VCaP (cell line): ENCODE measurements around the gene DNAJC15.

Experiments
- H3K27ac ChIP-seq: fragments of 450-650 bp; 2 replicates; pipeline ENCODE4 v1.5.1; 2017
- TF ChIP-seq, protein P1 (sequence below): fragments of 450-650 bp; conservative IDR thresholded peaks from 2 replicates; pipeline ENCODE4 v1.5.1; 2017; ENCODE audit warnings: mild to moderate bottlenecking, moderate library complexity

The DNAJC15 gene

DNA sequence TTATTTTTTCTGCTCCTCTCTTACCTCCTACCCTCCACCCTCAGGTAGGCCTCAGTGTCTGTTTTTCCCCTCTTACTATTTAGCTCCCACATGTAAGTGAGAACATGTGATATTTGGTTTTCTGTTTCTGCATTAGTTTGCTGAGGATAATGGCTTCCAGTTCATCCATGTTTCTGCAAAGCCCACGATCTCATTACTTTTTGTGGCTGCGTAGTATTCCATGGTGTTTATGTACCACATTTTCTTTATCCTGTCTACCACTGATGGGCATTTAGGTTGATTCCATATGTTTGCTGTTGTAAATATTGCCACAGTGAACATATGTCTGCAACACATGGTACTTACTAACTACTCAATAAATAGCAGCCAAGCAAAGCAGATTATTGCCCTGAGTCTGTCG, 56.8 kb downstream of the DNAJC15 start:
- TF ChIP-seq, protein P1, sequence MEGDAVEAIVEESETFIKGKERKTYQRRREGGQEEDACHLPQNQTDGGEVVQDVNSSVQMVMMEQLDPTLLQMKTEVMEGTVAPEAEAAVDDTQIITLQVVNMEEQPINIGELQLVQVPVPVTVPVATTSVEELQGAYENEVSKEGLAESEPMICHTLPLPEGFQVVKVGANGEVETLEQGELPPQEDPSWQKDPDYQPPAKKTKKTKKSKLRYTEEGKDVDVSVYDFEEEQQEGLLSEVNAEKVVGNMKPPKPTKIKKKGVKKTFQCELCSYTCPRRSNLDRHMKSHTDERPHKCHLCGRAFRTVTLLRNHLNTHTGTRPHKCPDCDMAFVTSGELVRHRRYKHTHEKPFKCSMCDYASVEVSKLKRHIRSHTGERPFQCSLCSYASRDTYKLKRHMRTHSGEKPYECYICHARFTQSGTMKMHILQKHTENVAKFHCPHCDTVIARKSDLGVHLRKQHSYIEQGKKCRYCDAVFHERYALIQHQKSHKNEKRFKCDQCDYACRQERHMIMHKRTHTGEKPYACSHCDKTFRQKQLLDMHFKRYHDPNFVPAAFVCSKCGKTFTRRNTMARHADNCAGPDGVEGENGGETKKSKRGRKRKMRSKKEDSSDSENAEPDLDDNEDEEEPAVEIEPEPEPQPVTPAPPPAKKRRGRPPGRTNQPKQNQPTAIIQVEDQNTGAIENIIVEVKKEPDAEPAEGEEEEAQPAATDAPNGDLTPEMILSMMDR: no peak
- H3K27ac ChIP-seq: no peak overlapping the region

DNA sequence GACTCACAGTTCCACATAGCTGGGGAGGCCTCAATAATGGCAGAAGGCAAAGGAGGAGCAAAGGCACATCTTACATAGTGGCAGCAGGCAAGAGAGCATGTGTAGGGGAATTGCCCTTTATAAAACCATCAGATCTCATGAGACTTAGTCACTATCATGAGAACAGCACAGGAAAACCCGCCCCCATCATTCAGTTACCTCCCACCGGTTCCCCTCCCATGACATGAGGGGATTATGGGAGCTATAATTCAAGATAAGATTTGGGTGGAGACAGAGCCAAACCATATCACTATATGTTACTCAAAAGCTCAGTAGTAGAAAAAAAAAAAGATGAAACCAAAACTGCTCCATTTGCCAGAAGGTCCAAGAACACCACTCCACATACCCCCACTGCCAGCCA, 58.5 kb downstream of the DNAJC15 start:
- TF ChIP-seq, protein P1: no peak
- H3K27ac ChIP-seq: no peak overlapping the region

DNA sequence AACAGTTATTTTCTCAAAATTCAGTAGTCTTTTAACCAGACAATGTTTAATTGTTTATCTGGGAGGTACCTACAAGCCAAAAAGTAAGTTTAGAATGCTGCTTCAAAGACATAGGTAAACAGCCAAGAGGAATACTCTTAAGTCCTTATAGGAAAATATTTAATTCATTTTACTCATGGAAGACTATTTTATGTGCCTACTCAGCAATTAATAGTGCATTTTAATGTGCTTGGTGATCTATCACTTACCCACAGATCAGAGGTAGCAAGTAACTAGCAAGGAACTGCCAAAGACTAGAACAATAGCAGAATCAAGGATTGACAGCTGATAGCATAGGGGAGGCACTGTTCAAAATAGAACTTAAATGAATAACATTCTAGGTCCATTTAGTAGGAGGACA, 60.4 kb downstream of the DNAJC15 start:
- H3K27ac ChIP-seq: no peak overlapping the region
- TF ChIP-seq, protein P1: no peak

DNA sequence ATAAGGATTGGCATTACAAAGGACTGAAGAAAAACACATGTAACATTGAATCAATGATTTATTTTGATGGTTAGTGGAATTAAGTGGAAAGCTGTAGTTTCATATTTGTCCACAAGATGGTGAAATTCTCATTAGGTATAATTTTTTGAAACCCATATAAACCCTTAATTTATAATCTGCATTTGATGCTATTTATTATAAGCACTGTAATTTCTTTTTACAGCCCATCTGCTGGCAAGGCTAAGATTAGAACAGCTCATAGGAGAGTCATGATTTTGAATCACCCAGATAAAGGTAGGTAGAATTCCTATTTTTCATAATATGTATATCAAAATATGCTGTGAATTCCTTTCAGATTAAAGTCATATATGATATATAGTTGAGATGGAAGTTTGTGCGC, 62.2 kb downstream of the DNAJC15 start:
- peak overlapping the region; percentile 82; the same call in 1 of the 2 replicates for H3K27ac ChIP-seq
- TF ChIP-seq, protein P1: peak; percentile 77

DNA sequence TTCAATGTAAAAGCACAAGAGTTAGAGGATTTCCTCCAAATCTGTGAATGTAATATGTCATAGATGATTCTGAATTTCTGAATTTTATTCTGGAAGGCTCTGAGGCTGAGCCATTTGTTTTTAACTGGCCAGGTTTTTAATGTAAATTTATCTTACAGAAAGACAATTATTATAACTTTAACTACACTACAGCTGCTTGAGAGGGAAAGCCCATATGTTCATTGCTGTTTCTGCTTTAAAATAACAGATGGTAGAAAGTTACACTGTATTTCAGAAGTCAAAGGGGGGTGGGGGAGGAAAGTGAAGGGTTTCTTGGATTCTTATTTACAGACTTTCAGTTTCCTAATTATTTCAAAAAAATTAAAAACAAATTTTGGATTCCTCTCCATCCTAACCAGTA, 62.8 kb downstream of the DNAJC15 start:
- TF ChIP-seq, protein P1: no peak
- H3K27ac ChIP-seq: peak overlapping the region; percentile 82; the same call in 1 of the 2 replicates

DNA sequence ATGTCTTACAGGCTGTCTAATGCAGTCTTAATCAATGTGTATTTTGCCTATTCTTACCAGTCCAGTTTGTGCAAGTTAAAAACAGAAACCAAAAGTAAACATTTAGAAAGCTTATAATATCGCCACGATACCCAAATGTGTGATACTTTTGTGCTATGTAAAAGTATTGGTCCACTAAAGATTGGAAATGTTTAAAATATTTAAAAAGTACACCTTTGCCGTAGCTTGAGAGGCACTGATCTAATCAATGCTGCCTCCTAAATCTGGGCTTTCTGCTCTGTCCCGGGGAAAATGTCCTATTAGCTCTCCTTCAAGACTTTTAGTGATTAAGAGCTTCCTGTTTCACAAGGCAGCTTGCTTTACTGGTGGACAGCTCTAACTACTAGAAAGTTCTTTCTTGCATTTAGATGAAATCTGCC, 64.7 kb downstream of the DNAJC15 start:
- TF ChIP-seq, protein P1: no peak
- H3K27ac ChIP-seq: peak overlapping the region; percentile 82

DNA sequence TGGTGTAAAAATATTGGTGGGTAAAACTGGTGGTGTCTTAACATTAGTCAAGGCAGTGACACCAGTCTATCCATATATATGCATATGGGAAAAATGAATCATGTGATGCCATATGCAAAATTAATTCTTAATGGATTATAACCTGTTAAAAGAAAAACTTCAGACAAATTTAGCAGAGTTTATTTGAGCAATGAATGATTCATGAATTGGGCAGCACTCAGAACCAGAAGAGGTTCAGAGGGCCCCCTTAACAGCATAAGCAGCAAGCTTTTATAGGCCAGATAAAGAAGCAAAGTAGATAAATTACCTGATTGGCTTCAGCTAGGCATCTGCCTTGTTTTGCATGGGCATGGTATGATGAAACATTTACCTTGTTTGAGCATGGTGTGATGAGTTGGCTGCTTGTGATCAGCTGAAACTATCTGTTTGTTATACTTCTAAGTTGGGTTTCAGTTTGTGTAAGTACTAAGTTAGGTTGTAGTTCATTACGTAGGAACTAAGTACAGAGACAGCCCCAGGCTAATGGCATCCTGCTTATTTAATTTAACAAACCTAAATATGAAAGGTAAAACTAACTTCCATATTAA, 66.6 kb downstream of the DNAJC15 start:
- TF ChIP-seq, protein P1: no peak
- H3K27ac ChIP-seq: no peak overlapping the region
